Midbrain (tissue), 1 donor: ENCODE measurements around the gene SGIP1.
"Not testable (repeated sequence)": the region's sequence is repeated elsewhere in the genome, so short reads cannot be mapped to it uniquely, and the experiment has no call there.

Source experiments
- DNase-seq: peaks from one replicate; lab custom pipeline; 2025; lab: John Stamatoyannopoulos, UW

Gene SGIP1

DNA sequence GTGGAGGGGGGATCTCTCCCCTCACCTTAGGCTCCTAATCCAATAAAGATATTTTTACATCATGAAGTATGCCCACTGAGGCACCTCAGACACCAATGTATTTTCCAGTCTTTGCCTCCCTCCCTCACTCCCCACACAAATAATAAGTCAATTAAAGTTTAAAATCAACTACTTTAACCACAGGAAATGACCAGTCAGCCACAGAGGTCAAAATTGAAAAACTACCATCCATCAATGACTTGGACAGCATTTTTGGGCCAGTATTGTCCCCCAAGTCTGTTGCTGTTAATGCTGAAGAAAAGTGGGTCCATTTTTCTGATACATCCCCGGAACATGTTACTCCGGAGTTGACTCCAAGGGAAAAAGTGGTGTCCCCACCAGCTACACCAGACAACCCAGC lies 147.7 kb downstream of the SGIP1 start:
- DNase-seq: no peak

DNA sequence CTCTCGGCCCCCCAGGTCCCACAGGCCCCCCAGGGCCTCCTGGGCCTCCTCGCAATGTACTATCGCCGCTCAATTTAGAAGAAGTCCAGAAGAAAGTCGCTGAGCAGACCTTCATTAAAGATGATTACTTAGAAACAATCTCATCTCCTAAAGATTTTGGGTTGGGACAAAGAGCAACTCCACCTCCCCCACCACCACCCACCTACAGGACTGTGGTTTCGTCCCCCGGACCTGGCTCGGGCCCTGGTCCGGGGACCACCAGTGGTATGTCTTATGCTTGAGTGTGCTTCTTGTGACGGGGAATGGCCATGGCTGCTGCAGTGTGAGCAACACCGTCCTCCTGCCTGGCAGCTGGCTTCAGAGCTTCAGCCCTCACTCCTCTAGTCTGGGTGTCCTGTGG lies 148.2 kb downstream of the SGIP1 start:
- no peak for DNase-seq

DNA sequence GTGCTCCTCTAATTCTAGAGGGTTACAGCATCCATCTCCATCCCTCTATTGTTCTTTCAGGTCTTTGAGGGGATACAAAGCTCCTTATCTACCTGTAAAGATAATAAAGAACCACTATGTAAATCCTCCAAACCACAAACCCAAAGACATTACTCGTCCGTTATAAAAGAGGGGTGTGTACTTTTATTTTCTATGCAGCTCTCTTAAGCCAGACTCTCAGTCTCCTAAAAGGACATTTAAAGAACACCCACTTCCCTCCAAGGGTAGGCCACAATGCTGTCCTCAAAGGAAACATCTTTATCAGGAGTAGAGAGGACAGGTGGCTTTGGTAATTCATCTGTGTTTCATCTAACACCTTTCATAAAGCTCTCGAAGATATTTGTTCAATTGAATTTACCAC lies 150.4 kb downstream of the SGIP1 start:
- DNase-seq: no peak

DNA sequence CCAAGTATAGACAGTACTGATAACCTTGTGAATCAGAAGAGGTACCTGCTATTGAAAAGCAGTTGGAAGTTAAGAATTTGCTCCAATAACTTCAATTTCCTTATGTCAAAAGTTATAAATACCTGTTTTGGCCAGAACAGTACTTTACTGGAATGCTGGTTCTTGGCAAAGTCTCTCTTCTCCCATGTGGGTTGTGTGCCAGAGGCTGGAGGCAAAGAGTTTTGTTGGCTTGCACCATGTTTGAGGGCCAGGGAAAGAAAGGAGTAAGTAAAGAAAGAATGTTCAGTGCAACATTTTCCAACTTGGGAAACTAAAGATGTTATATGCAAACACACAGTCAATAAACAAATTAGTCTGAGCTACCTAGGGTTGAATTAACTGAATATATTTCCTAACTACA lies 151.3 kb downstream of the SGIP1 start:
- no peak for DNase-seq

DNA sequence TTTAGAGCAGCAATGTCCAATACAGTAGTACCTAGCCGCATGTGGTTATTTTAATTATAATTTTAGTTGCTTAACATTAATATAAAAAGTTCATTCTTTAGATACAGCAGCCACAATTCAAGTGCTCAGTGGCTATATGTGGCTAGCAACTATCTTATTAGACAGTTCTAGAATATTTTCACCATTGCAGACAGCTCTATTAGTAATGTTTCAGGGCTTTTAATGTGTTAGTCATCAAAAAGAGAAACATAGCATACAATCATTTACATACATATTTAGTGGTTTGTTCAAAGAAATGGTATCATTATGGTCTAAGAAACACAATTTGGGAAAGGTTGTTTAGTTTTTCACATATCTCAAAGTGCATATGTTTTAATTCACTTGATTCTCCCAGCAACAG lies 151.7 kb downstream of the SGIP1 start:
- no peak for DNase-seq

DNA sequence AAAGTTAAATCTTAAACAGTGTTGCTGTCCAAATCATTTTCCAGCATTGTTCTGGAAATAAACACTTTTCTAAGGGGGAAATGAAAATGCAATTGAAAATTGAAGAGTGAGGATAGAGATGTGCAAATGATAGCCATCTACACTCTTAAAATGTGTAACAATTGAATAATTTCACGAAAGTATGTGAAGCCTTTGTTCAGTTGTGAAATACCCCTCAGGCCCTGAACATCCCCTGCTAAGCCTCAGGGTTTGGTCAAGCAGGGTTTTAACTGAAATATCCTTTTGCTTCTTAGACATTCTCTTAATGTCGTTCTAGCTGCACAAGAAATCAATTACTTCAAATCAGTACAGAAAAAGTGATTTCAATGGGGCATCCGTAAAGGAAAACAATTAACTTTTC lies 152.5 kb downstream of the SGIP1 start:
- no peak for DNase-seq

DNA sequence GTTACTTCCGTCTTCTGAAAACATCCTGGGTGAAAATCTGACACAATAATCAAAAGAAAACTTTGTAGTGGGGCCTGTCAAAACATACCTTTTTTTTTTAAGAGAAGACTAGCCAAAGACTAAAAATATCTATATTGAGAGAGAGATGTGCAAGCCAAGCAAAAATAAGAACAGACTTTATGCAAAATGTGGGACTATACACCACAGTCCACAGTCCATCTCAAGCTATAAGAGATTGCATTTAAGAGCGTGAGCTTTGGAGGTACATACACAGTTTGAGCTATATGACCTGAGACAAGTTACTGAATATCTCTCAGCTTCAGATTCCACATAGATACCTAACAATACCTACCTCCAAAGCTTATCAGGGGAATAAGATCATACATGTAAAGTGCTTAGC lies 153.4 kb downstream of the SGIP1 start:
- no peak for DNase-seq

DNA sequence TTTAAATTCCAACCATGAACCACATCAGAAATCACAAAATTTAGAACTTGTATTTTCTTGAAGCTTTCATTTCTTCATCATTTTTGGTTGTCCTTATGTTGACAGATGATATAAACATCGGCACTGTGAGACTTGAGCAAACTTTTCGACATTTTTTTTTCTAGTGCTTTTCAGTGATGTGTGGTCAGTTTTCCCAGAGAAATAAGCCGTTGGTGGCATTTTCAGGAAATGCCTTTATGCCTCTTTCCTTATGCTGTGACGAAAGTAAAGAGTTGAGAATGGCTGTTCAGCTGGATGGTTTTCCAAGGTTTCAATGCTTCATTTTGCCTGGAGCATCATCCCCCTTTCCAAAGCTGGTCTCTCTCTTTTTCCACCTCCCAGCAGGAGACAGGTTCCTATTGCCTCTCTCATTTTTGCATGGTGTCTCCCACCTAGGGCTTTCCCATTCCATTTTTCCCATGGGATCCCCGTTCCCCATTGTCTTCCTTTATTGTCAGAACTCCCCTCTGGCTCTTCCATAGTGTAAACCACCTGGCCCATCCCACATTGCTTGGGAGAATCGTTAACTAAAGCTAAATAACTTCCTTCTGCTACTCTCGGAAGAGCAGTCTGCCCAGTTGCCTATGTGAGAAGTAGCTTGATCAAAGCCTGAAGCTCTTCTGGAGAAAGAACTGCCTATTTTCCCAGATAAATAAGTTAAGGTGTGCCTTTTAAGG lies 156.9 kb downstream of the SGIP1 start:
- DNase-seq: no peak

DNA sequence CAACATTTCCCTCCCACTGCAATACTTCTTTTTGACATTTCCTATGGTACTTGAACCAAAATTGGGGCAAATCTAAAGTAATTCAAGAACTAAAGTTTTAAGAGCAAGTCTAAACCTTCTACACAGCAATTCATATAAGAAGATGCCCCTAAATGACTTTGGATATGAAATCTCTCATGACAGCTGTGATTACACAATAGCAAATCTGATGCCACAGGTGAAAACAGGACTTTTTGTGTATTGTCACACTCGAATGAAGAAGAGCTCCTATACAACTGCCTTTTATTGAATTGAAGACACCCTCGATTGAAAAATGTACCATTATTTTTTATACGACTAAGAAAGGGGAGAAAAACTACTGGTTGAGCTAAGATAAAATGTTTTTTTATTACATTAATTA lies 158.7 kb downstream of the SGIP1 start:
- no peak for DNase-seq

DNA sequence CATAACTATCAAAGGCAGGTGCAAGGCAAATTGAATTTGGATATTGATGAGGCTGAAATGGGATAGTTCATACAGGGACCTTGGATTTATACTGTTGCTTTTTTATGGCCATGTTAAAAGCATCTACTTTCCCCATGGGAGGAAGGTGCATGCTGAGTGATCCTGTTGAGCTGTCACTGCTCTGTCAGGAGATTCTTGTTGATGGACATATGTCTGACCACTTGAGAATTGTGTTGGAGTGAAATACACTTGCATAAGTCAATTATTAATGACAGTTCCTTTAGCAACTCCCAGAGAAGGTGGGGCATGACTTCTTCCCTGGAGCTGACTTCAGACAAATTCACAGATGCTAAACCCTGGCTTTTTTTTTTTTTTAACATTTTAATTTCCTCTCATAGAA lies 159.9 kb downstream of the SGIP1 start:
- no peak for DNase-seq

DNA sequence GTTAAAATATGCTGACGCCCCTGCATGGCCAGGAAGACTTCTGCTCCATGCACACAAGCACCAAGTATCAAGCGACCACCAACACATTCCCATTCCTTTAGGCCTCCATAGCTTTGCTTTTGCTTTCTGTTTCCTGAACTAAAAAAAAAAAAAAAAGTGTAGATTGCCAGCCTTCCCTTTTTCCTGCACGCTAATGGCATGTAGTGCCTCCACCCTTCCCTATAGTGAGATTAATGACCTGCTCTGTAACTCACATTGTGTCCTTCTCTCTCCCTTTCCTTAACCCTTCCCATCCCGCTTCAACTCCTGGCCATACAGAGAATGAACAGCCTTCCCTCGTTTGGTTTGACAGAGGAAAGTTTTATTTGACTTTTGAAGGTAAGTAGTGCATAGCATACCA lies 161.2 kb downstream of the SGIP1 start:
- no peak for DNase-seq

DNA sequence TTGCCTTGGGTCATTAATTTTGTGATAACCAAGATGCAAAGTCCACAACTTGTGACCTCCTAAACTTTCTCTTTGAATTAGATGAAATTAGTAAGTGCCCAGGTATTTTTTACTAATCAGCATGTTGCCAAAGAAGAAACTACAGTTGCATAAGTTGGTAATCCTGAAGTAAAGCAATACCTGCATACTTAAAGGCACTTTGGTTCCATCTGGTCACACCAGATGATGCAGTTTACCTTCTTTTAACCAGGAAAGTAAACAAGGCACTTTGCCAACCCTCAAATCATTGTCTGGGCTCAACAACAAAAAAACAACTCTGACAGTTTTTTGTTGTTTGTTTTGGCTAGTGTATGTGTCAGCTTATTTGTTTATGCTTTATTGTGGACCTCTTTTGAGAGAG lies 162.8 kb downstream of the SGIP1 start:
- DNase-seq: no peak

DNA sequence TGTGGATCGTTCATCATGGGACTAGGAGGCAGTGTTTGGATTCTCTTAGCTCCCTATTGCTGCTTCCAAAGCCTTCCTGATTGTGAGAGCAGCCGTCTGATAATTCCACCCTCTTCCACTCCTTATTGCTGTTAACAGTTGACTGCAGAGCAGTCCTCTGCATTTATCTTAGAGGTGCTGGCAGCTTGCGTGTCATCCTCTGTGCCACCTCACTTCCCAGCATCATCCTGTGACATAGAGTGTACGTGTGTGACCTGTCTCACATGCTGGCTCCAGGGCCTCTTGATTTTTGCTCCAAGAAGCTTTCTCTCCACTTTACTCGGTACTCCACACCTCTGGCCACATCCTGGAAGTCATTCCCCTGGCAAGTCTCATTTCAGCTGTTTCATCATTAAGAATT lies 165.3 kb downstream of the SGIP1 start:
- DNase-seq: no peak

DNA sequence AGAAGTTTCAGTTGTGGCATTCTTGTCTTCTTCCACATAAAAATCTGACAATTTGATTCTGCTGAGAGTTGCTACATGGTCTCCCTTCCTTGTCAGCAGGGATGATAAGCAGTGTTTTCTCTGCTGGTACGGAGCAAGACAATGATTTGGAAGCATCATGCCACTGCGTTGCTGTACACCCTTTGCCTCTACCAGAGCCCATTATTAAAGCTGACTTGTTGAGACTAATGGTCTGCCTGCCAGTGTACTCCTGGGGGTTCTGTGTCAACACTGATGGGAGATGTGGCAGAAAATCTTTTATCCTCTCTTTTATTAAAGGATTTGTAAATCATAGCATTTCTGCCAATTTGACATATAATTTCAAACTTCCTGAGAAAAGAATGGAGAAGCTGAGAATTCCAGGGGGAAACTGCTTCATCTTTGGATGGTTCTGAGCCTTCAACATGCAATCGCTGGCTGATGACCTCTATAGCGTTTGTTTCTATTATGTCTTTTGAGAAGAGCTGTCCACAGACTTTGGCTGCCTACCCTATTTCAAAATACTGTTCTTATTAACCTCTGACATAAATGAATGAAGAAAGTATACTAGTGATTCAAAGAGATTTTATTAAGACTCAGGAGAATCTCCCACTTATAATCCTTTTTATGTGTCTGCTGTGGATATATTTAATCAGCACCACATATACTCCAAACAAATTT lies 170.4 kb downstream of the SGIP1 start:
- no peak for DNase-seq

DNA sequence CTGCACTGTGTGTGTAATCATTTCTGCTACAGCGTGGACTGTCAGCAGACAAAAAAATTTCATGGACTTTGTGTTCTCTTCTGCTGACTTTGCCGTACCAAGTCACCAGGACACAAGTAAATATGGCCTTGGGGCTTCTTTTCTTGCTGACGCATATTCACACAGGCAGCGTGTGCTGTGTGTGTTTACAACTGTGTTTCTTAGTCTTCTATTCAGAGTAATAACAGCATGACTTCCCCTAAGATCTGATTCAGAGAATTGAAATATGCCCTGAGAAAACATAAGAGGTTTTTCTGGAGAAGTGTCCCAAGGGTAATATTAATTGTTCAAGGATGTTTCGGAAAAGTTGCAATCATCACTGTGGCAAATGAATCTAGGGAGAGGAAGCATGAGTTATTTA lies 171.2 kb downstream of the SGIP1 start:
- DNase-seq: no peak

DNA sequence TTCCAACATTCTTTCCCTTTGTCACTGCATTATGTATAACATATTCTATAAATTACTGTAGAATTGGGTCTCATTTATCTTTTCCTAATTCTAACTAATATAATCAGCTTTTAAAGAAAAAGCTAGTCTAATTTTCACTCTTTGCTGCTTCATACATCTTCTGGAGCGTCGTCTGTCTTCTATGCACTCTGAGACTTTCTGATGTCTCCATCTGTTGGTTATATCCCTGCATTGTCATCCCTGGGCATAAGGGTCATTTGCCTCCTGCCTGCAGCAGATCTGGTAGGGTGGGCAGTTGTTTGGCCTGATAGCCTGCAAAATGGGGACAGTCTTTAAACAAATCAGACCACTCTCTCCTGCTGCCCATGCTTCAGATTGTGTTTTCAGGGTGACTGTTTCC lies 177.5 kb downstream of the SGIP1 start:
- no peak for DNase-seq

DNA sequence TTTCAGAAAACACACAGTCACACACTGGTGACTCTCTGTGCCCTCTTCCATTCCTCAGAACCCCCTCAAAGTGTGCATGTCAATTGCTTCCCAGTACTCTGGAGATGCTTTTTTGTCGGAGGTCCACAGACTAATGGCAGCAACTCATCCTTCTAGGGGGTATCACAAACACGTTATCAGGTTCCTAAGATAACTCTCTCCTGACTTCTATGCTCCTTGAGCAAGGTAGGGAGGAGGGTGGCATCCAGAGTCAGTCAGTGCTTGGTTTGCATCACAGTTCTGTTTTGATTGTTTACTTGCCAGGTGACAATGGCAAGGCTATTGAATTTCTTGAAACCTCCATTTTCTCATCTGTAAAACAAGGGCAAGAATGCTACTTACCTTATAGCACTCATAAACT lies 178.9 kb downstream of the SGIP1 start:
- no peak for DNase-seq

DNA sequence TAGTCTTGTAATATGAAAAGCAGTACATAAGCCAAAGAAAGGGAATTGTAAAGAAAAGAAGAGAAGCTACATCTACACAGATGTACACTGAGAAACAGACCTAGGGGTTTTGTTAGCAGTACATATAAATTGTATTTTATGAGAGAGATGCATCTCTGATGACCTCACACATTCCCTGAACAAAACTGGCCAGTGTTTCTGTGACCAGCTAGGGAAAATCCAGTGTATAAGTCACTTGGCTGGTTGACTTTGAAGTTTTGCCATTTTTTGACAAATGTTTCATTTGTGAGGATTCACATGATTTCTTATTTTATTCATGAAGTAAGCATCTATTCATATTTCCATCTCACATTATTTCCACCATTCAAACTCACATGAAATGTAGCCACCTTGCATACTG lies 190.0 kb downstream of the SGIP1 start:
- no peak for DNase-seq

DNA sequence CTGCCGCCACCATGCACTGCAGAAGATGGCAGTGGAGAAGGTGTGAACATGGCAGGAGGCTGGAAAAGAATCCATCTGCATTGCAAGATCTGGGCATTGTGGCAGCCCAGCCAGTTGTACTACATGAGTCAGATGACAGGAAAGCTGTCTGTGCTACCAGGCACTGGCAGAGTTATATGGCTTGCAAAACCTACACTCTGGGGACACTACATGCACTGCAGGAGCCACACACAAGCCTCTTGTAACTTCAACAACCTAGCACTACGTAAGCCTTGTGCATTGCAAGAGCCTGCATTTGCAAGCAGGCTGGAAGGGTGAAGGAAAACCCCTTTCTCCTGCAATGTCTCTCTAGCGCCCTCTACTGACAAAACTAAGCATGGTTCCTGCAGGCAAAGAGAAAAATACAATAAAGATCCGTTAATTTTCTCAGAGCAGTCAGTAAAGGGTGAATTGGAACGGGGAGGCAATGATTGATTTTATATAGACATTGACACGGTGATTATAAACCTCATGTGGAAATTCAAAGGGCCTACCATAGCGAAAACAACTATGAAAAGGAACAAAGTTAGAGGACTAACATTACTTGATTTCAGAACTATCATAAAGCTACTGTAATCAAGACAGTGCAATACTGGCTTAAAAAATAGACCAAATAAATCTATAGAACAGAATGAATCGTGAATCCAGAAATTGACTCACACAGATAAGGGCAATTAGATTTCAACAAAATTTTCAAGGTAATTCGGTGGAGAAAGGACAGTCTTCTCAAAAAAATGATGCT lies 192.1 kb downstream of the SGIP1 start:
- DNase-seq: peak; percentile 82

DNA sequence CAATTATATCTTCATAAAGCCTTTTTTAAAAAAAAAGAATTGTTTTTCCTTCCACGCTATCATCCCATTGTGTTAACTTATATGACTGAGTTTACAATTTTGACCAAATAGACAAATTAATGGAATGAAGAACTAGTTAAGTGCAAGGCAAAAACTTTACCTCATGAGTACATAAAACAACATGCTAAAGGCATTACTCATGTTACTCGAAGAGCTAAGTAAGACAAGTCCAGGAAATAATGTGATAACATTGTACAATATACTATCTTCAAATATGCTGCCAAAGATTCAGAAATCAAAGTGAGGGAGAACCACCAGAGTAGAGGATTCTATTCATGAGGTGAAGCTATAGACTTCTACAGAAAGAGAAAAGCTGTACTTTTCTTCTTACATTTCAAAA lies 194.1 kb downstream of the SGIP1 start:
- no peak for DNase-seq

DNA sequence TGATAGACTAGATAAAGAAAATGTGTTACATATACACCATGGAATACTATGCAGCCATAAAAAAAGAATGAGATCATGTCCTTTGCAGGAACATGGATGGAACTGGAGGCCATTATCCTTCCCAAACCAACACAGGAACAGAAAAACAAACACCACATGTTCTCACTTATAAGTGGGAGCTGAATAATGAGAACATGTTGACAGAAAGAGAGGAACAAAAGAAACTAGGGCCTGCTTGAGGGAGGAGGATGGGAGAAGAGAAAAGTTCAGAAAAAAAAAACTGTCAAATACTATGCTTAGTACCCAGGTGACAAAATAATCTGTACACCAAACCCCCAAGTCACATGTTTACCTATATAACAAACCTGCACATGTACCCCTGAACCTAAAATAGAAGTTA lies 194.8 kb downstream of the SGIP1 start:
- DNase-seq: not testable (repeated sequence)

DNA sequence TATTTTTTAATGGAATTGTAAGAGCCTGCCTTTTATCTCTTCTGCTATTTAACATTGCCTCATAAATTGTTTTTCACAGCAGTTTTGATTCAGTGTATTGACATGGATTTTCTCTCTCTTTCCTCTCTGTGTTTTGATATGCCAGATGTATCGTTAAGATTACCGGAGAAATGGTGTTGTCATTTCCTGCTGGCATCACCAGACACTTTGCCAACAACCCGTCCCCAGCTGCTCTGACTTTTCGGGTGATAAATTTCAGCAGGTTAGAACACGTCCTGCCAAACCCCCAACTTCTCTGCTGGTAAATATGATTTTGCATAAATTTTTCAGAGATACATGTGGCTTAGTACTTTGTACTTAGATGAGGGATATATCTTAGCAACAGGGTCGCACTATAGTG lies 195.2 kb downstream of the SGIP1 start:
- DNase-seq: no peak

DNA sequence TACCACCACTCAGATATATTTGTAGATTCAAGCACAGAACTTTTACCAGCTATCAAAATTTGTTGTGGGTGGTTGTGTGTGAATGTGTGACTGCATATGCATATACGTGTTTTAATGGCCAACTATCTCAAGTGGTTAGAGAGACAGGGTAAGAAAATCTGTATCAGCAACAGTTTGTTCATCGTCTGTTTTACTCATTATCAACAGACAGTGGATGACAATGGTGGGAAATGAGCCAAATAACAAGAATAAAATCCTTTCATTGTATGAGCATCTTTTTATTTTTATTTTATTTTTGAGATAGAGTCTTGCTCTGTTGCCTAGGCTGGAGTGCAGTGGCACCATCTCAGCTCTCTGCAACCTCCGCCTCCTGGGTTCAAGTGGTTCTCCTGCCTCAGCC lies 195.6 kb downstream of the SGIP1 start:
- no peak for DNase-seq
